Stimulated activated CD4-positive, alpha-beta T cell treated with anti-CD3 and anti-CD28 coated beads, Interleukin-2, amount 100 ng/mL, for 4 hours (primary cell): ENCODE results near the gene WDR44.
"Not testable (repeated sequence)": the region's sequence is repeated elsewhere in the genome, so short reads cannot be mapped to it uniquely, and the experiment has no call there.

Experiments
- DNase-seq: peaks from one replicate; pipeline ENCODE4 v3.0.0-alpha.2; 2020; ENCODE audit warnings: low read depth

WDR44 gene

DNA sequence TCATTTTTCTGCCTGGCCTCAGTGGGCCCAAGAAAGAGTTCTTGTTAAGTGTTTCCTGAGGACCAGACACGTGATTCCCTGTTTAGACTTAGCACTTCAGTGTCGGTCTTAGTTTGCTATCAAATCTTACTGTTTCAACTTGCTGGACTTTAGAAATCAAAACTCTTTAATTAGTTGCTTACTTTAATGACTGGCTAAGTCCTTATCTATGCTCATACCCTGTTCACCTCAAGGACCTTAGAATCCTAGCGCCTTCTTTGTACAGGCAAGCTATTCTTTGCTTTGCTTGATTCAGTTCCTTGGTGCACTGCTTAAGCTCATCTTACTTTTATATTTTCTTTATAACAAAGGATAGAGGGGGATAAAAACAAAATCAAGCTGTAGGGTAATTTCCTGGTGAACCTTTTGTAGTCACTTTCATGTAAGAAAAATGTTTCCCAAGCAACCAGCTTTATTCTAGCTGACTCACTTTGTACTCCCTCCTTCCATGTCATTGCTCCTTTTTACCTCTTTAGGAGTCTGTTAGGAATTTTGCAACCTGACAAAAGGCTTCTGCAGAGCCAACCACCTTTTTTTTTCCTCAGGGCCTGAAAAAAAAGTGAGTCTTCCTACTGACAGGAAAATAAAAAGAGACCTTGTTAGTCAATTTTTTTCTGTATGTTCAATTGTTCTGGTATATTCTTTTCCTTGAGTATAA is 14.7 kb downstream of the WDR44 start:
- DNase-seq: no peak

DNA sequence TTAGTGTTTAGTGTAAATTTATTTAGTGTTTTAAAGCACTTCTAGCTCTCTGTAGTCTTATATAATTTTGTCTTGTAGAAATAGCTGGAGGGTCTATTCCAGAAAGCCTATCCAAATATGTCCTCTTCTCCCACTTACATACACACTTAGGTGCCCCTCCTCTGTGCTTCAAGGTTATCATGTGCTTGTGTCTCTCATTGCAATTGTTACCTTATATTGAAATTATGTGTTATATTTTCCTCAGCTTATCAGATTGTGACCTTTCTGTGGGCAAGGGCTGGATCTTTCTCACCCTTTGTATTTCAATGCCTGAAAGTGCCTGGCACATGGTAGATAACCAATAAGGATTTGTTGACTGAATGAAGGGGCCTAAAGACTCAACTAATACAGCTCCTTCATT is 18.4 kb downstream of the WDR44 start:
- no peak for DNase-seq

DNA sequence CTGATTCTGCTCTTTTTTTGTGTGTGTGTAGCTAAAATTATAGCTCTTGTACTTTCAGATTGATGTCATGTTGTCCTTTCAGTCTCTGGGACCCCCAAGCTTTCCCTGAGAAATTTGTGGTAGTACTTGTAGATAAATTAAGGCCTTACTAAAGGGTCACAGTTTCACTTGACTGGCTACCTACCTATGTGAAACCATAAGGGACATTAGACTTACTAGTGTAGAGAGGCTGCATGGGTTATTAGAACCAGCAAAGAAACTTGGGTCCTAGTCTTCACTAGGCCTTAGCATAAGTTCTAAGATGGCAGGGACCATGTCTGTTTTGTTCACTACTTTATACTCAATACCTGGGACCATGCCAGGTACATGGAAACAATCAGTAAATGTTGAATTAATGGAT is 21.4 kb downstream of the WDR44 start:
- no peak for DNase-seq

DNA sequence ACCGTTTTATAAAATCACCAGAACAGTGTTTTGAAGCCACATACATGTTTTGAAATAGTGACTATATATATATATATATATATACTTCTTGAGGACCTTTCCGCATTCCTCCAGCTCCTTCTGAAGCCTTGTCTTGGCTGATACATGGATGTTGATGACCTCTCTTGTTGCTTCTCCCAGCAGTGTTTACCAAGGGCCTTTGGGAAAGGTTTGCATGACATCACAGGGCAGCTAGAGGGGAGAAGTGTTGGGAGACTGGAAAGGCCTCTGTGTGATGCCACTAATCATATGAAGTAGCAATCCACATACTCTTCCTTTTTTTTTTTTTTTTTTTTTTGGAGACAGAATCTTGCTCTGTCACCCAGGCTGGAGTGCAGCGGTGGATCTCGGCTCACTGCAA is 22.5 kb downstream of the WDR44 start:
- DNase-seq: no peak

DNA sequence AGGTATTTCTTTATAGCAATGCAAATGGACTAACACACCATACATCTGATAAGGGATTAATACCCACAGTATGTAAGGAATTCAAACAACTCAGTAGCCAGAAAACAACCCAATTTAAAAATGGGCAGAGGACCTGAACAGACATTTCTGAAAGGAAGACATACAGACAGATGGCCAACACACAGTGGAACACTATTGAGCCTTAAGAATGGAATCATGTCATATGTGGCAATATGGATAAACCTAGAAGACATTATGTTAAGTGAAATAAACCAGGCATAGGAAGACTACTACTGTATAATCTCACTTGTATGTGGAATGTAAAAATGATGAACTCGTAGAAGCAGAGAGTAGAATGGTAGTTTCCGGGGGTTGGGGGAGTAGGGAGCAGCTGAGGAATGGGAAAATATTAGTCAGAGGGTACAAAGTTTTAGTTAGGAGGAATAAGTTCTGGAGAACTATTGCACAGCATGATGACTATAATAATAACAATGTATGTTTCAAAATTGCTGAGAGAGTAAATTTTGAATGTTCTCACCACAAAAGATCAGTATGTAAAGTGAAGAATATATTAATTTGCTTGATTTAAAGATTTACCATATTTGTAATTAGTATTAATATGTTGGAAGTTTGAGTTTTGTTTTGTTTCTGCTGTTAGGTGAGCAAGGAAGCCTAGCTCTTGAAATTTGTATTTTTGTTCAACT is 25.2 kb downstream of the WDR44 start:
- DNase-seq: no peak

DNA sequence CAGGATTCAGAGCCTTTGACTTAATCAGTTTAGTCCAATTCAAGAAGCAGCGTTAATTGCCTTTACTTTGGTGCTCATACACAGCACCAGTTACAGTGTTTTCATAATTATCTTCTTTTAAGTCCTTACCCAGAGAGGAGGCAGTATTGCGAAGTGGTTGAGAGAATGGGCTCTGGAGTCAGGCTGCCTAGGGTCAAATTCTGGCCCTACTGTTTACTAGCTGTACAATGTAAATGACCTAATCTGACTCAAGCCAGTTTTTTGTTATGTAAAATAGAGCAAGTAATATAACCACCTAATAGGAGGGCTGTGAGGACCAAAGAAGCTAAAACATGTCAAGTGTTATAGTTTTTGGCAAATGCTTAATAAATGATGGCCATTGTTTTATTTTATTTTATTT is 27.6 kb downstream of the WDR44 start:
- DNase-seq: no peak

DNA sequence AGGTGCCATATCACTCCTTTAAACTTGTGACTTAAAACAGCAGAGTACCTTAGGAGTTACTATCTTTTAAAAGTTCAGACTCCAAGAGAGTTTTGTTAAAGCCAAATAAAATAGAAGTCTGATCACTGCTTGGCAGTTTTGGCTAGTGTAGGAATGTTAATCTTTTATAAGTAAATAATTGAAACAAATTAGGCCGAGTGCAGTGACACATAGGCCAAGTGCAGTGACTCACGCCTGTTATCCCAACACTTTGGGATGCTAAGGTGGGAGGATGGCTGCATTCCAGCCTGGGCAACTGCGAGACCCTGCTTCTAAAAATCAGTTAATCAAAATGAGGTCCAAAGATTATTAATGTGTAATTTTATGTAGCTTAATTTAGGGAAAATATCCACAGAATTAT is 37.2 kb downstream of the WDR44 start:
- DNase-seq: no peak

DNA sequence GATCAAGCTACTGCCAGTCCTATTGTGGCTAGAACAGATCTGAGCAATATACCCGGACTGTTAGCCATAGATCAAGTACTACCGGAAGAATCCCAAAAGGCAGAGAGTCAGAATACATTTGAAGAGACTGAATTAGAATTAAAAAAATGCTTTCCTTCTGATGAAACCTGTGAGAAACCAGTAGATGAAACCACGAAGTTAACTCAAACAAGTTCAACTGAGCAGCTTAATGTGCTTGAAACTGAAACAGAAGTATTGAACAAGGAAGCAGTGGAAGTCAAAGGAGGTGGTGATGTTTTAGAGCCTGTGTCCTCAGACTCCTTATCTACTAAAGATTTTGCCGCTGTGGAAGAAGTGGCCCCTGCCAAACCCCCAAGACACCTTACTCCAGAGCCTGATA is 46.8 kb downstream of the WDR44 start:
- no peak for DNase-seq

DNA sequence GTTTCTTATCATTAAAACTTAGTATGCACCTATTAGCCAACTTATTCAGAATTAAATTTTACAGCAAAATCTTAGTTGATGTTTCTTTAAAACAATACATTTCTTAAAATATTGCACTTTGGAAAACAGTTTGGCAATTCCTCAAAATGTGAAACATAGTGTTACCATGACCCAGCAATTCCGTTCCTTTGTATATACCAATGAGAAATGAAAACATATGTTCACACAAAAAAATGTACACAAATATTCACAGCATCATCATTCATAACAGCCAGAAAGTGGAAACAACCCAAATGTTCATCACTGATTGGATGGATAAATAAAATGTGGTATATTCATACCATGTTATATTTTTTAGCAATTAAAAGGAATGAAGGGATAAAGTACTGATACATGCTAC is 50.2 kb downstream of the WDR44 start:
- DNase-seq: no peak

DNA sequence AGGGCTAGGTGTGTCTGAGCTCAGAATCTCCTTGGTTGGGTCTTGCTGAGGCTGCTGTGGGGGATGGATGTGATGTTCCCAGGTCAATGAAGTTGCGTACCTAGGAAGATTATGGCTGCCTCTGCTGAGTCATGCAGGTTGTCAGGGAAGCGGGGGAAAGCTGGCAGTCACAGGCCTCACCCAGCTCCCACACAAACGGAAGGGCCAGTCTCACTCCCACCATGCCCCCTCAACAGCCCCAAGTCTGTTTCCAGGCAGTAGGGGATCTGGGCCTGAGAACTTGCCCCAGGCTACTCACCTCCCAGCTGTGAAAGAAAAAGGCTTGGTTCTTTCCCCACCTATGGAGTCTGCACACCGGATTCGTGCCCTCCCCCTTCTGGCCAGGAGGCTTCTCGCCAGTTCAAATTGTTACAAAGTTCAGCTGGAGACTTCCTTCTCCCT is 72.9 kb downstream of the WDR44 start:
- no peak for DNase-seq

DNA sequence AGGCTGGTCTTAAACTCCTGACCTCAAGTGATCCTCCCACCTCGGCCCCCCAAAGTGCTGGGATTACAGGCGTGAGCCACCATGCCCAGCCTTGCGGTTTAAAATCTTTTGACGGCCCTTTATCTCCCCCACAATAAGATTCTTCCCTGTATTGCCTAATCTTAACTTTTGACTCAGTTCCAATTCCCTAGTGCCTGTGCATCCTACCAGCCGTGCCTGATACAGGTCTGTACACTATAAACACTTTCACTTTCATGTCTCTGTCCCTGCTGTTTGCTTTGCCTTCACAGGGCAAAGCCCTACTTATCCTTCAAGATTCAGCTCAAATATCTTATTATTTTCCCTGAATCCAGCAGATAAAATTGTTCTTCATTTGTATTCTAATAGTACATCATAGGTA is 74.6 kb downstream of the WDR44 start:
- no peak for DNase-seq

DNA sequence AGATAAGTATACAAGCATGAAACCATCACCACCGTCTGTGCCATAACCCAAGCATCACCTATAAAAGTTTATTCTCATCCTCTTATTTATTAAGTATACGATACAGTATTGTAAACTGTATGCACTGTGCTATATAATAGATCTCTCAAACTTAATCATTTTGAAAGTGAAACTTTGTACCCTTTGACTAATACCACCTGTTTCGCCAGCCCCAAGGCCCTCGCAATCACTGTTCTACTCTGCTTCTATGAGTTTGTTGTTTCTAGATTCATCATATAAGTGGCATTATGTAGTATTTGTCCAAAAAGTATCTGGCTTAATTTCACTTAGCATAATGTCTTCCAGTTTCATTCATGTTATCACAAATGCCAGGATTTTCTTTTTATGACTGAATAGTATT is 77.7 kb downstream of the WDR44 start:
- no peak for DNase-seq

DNA sequence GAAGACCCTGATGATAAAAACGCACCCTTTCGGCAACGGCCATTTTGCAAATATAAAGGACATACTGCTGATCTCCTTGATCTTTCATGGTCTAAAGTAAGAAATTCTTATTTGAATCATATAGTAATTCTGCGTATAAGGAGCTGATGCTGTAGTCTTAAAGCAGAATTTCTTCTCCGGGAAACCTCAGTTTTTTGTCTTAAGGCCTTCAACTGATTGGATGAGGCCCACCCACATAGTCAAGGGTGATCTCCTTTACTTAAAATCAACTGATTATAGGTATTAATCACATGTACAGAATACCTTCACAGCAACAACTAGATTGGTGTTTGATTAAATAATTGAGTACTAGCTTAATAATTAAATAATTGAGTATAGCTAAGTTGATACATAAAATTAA is 86.9 kb downstream of the WDR44 start:
- DNase-seq: no peak

DNA sequence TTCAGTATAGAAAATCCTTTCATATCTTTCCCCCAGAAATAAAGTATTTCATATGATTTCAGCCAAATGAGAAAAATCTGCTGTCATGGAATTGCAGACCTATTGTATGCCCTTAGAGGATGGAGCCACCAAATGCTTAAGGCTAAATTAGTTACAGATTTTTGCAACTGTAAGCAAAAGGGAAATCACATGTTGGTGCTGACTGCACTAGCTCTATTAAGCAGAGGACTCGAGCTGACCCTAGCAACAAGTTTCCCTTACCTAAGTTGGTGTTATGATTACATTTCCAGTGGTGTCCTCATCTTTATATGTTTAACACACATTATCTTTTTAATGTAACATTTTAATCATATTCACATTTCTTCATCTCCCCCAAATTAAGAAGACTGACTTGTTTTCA is 91.4 kb downstream of the WDR44 start:
- DNase-seq: no peak

DNA sequence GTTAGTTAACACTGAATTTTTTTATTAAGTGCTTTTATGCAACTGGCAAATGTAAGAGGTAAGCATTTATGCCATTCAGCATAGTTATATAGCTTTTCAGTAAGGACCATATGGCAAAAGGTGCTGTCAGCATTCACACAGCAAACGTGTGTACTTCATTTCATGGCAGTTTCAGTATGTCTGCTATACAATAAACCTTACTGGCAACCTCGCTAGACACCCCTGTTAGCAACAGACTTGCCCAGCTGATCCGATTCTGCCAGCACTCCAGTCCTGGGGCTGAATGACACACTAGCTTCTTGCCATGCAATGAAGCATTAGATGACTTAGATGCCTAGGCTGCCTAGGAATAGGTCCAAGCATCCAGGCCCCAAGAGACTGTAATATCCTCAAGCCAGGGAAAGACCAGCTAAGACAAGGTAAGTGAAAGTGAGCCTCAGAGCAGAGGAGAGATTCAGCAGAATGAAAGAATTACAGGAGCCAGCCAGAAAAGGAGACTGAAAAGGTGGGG is 102.4 kb downstream of the WDR44 start:
- no peak for DNase-seq

DNA sequence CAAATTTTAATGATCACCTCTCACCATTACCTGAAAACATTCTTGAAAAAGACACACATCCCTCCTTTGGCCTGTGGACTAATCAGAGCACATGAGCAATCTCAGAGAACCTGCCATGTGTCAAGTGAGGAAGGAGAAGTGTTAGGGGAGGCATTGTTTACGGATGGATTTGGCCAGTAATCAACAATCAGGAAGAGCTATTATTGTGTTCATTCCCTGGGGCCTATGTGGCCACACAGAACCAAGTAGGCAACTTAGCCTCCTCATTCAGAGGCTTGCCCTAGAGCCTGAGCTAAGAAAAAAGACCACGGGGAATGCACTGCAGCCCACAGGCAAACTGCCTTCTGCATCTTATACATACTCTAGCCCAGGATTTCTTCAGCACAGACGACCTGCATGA is 109.1 kb downstream of the WDR44 start:
- no peak for DNase-seq

DNA sequence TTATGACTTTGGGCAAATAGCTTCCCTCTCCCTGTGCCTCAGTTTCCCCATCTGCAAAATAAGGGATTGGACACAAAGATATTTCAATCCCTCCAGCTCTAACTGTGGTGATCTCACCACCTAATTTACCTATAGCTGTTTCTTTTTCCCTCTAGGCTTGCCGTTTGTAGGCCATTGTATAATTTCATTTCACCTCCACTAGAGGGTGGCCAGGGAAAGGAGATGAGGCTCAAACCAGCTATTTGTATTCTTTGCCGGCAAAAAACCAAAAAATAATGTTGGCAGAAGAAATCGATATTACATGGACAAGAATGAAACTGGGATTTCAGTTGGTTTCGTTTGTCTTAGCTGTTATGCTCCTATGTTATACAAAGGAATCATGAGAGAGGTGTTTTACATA is 113.6 kb downstream of the WDR44 start:
- no peak for DNase-seq

DNA sequence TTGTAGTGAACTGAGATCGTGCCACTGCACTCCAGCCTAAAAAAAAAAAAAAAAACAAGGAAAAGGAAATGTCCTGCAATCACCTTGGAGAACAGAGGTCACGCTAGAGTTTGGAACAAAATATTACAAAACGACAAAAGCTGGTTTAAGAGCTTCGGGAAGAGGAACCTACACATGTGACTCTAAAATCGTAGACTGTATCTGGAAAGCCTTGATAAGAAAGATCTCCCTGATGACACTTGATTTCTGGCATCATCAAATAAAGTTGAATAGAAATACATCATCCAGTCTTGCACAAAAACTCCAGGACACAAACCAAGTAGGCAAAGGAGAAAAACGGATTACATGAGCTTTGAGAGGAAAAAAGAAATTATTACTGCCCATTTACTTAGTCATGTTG is 118.6 kb downstream of the WDR44 start:
- no peak for DNase-seq

DNA sequence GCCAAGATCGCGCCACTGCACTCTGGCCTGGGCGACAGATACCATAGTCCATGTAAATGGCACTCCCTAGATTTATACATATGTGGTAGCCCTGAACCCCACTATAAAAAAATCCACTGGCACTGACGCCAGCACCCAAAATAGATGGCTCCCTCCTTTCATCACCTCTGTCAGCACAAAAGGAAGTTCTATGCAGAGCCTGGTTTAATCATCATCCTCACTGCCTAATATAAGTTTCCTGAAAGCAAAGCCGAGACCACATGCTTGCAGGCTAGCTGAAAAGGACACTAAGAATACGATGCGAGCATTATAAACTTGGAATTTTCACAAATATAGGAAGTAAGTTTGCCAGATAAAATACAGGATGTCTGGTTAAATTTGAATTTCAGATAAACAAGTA is 122.2 kb downstream of the WDR44 start:
- no peak for DNase-seq

DNA sequence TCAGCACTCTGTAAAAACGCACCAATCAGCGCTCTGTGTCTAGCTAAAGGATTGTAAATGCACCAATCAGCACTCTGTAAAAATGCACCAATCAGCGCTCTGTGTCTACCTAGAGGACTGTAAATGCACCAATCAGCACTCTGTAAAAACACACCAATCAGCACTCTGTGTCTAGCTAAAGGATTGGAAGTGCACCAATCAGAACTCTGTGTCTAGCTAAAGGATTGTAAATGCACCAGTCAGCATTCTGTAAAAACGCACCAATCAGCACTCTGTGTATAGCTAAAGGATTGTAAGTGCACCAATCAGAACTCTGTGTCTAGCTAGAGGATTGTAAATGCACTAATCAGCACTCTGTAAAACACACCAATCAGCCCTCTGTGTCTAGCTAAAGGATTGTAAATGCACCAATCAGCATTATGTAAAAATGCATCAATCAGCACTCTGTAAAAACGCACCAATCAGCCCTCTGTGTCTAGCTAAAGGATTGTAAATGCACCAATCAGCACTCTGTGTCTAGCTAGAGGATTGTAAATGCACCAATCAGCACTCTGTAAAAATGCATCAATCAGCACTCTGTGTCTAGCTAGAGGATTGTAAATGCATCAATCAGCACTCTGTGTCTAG is 124.9 kb downstream of the WDR44 start:
- DNase-seq: not testable (repeated sequence)

DNA sequence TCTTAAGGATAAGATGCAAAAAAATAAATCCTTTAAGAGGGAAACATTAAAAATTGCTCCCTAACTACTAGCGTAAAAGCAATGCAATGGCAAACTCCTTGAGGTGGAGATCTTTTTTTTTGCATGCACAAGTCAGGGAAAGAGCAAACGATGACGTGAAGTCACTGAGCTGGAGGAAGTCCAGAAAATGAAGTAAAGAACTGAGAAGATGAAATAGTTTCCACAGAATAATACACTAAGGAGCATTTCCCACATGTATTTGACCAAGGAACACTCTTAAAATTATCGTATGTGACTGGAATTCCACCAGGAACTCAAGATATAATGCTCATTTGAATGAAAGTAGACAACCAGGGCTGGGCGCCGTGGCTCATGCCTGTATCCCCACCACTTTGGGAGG is 128.7 kb downstream of the WDR44 start:
- DNase-seq: no peak

DNA sequence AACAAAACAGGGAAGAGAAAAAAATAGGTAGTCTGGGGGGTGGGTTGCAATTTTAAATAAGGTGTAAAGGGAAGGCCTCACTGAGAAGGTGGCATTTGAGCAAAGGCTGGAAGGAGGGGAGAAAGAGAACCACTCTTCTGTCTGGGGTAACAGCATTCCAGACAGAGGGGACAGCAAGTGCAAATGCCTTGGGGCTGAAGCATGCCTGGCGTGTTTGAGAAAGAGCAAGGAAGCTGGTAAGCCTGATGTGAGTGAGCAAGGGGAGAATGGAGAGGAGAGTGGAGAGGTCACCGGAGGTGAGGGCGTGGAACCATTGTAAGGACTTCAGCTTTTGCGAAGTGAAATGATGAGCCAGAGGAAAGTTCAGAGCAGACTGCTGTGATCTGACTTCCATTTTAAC is 130.0 kb downstream of the WDR44 start:
- DNase-seq: no peak

DNA sequence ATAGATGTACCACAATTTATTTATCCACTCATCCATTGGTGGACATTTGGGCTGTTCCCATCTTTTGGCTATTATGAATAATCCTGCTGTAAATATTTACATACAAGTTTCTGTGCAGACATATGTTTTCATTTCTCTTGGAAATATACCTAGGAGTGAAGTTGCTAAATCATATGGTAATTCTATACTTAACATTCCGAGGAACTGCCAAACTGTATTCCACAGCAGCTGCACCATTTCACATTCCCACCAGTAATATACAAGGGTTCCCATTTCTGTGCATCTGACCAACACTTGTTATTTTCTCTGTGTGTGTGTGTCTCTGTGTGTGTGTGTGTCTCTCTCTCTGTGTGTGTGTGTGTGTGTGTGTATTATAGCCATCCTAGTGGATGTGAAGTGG is 134.3 kb downstream of the WDR44 start:
- DNase-seq: no peak
